Measurements from ENCODE around the gene ADGRD1.

ADGRD1 gene

DNA sequence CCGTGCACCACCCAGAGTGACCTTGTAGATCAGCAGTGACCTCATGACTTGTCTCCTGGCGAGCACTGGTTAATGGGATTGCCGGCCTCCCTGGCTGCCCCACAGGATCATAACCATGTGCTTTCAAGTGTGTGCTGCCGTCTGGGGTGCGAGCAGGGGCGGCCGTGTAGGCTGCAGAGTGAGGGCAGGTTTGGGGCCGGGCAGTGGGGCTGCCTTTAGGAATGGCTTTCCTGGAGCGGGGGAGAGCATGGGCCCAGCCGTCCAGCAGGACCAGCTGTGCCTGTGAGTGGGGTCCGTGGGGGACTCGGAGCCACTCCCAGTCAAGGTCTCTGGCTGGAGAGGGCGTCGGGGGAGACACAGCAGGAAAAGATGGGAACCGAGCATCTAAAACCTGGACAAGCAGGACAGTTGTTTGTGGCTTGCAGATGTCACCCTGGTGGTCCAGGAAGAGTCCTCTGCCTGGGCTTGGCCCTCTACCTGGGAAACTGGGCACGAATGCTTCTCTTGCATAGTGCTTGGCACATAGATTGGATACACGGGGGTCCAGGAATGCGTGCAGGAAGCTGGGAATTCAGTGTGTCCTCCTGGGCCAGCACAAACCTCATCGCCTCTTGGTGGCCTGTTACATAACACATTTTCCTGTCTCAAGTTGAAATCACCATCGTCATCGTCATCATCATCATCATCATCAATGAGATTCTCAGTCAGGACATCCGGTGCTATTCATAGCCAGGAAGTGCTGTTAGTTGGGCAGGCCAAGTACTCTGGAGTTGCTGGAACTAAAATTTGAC, 96.0 kb downstream of the ADGRD1 start:
- Histone ChIP-seq H3K4me3 (ENCODE audit: low read length) (no peak overlapping the region), H3K4me1 (ENCODE audit: control insufficient read depth, insufficient read depth, low read length) (no peaks in the 10 kb centered on the region), H3K27me3 (replicated peaks; ENCODE audit: control insufficient read depth, insufficient read depth, low read length) (peaks cover 11% of the 10 kb centered on the region), H3K36me3 (ENCODE audit: control insufficient read depth, insufficient read depth, low read length, severe bottlenecking) (no peaks in the 10 kb centered on the region), H3K9me3 (ENCODE audit: control insufficient read depth, low read length) (no peaks in the 10 kb centered on the region), H3K9ac (ENCODE audit: low read length) (no peak overlapping the region)
- no peak for DNase-seq (ENCODE audit: low read depth)

DNA sequence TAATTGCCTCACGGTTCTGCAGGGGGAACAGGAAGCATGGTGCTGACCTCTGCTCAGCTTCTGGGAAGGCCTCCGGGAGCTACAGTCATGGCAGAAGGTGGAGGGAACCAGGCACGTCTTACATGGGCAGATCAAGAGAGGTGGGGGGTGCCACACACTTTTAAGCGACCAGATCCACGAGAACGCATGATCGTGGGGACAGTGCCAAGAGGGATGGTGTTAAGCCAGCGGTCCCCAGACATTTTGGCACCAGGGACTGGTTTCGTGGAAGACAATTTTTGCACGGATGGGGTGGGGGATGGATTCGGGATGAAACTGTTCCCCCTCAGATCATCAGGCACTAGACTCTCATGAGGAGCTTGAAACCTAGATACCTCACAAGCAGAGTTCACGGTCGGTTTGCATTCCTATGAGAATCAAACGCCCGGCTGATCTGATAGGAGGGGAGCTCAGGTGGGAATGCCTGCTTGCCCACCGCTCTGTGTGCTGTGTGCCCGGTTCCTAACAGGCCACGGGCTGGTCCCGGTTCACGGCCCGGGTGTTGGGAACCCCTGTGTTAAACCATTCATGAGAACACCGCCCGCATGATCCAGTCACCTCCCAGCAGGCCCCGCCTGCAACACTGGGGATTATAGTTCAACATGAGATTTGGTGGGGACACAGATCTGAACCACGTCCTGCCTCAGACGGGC, 96.9 kb downstream of the ADGRD1 start:
- DNase-seq (ENCODE audit: low read depth), result no peak

DNA sequence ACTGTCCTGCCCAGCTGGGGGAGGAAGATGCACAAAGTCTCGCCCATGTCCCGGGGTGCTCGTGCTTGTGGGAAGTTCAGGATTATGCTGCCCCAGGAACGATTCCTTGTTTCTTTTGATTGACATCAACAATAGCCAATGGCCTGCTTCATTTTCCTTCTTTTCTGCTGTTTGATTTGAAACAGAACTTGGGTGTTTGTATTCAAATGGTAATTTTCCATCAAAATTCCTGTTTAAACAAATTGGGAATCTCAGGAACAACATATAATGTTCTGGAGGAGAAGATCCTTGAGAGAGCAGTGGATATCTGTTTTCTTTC, 97.4 kb downstream of the ADGRD1 start:
- Histone ChIP-seq H3K4me3 (ENCODE audit: low read length) (no peak overlapping the region), H3K9me3 (ENCODE audit: control insufficient read depth, low read length) (no peaks in the 10 kb centered on the region), H3K9ac (ENCODE audit: low read length) (no peak overlapping the region), H3K36me3 (ENCODE audit: control insufficient read depth, insufficient read depth, low read length, severe bottlenecking) (no peaks in the 10 kb centered on the region), H3K4me1 (ENCODE audit: control insufficient read depth, insufficient read depth, low read length) (no peaks in the 10 kb centered on the region), H3K27me3 (replicated peaks; ENCODE audit: control insufficient read depth, insufficient read depth, low read length) (peaks cover 15% of the 10 kb centered on the region)
- no peak for DNase-seq (ENCODE audit: low read depth)

More for the DNA sequence above, 96.9 kb downstream of the ADGRD1 start:
- Histone ChIP-seq H3K27me3 (replicated peaks; ENCODE audit: control insufficient read depth, insufficient read depth, low read length) (peaks cover 15% of the 10 kb centered on the region), H3K9ac (ENCODE audit: low read length) (no peak overlapping the region), H3K36me3 (ENCODE audit: control insufficient read depth, insufficient read depth, low read length, severe bottlenecking) (no peaks in the 10 kb centered on the region), H3K4me1 (ENCODE audit: control insufficient read depth, insufficient read depth, low read length) (no peaks in the 10 kb centered on the region), H3K4me3 (ENCODE audit: low read length) (no peak overlapping the region), H3K9me3 (ENCODE audit: control insufficient read depth, low read length) (no peaks in the 10 kb centered on the region)

- Histone ChIP-seq H3K4me3 (ENCODE audit: low read length) (no peak overlapping the region), H3K36me3 (ENCODE audit: control insufficient read depth, insufficient read depth, low read length, severe bottlenecking) (no peaks in the 10 kb centered on the region), H3K9ac (ENCODE audit: low read length) (no peak overlapping the region), H3K4me1 (ENCODE audit: control insufficient read depth, insufficient read depth, low read length) (no peaks in the 10 kb centered on the region), H3K9me3 (ENCODE audit: control insufficient read depth, low read length) (no peaks in the 10 kb centered on the region), H3K27me3 (replicated peaks; ENCODE audit: control insufficient read depth, insufficient read depth, low read length) (peaks cover 11% of the 10 kb centered on the region)
- DNase-seq (ENCODE audit: low read depth), result no peak
Observed at GRCh38 chr12:131052063-131052781, 98.5 kb downstream of the ADGRD1 start.

GRCh38 chr12:131052929-131053328, 99.2 kb downstream of the ADGRD1 start:
- no peak for DNase-seq (ENCODE audit: low read depth)
- H3K9ac ChIP-seq (ENCODE audit: low read length), result no peak overlapping the region
- H3K27me3 ChIP-seq (replicated peaks; ENCODE audit: control insufficient read depth, insufficient read depth, low read length), result peaks cover 7% of the 10 kb centered on the region
- H3K9me3 ChIP-seq (ENCODE audit: control insufficient read depth, low read length), result no peaks in the 10 kb centered on the region
- H3K36me3 ChIP-seq (ENCODE audit: control insufficient read depth, insufficient read depth, low read length, severe bottlenecking), result no peaks in the 10 kb centered on the region
- no peaks in the 10 kb centered on the region for H3K4me1 ChIP-seq (ENCODE audit: control insufficient read depth, insufficient read depth, low read length)
- no peak overlapping the region for H3K4me3 ChIP-seq (ENCODE audit: low read length)

GRCh38 chr12:131053567-131053966, 99.9 kb downstream of the ADGRD1 start:
- Histone ChIP-seq H3K4me3 (ENCODE audit: low read length) (no peak overlapping the region), H3K27me3 (replicated peaks; ENCODE audit: control insufficient read depth, insufficient read depth, low read length) (peaks cover 7% of the 10 kb centered on the region)

DNA sequence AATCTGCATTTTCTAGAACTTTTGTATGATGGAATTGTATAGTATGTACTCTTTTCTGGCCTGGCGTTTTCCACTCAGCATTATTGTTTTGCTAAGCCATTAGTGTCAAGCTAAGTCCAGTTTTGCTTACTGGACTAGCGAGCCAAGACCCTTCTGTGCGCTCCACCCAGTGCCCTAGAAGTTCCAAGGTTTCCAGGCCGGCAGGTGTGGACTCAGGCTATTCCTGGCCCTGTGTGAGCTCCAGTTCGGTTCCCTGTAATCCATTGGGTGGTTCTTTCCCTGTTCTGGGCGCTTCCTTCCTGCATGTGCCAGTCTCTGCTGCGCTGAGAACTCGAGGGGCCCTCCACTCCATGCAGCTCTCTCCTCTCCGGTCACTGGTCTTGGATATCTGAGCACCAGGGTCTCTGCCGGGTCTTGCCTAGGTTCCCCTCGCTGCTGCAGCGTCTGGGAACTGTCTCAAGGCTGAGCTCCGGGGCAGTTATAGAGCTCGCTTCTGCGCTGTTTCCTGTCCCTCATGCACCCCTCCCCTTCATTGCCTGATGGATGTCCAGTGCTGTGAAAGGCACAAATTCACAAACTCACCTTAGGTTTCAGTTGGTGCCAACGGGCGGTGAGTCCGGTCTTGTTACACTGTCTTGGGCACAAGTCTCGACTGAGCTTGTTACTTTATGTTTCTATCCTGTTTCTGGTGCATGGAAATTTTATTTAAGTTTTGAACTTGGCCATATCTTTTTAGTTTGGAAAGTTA, 100.8 kb downstream of the ADGRD1 start:
- H3K4me3 ChIP-seq (ENCODE audit: low read length), result no peak overlapping the region

More at GRCh38 chr12:131053567-131053966, 99.9 kb downstream of the ADGRD1 start:
- DNase-seq (ENCODE audit: low read depth), result no peak
- Histone ChIP-seq H3K36me3 (ENCODE audit: control insufficient read depth, insufficient read depth, low read length, severe bottlenecking) (no peaks in the 10 kb centered on the region), H3K9me3 (ENCODE audit: control insufficient read depth, low read length) (no peaks in the 10 kb centered on the region), H3K4me1 (ENCODE audit: control insufficient read depth, insufficient read depth, low read length) (no peaks in the 10 kb centered on the region), H3K9ac (ENCODE audit: low read length) (no peak overlapping the region)

DNA sequence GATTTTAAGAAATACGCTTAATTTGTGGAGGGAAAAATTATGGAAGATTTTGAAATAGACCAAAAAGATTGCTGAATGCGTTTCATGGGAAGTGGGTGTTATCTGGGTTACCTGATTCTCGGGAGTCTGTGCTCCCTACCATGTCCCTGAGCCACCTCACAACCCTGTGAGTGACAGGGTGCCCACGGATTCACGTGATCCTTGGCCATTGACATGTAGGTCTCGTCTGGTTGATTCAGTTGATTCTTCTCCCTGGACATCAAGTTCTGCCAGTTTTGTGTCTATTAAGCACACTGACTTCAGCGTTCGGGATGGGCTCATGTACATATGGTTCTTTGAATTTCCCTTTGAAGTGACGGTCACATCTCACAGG, 101.4 kb downstream of the ADGRD1 start:
- Histone ChIP-seq H3K27me3 (replicated peaks; ENCODE audit: control insufficient read depth, insufficient read depth, low read length) (peaks cover 9% of the 10 kb centered on the region), H3K9me3 (ENCODE audit: control insufficient read depth, low read length) (no peaks in the 10 kb centered on the region), H3K4me1 (ENCODE audit: control insufficient read depth, insufficient read depth, low read length) (no peaks in the 10 kb centered on the region), H3K36me3 (ENCODE audit: control insufficient read depth, insufficient read depth, low read length, severe bottlenecking) (no peaks in the 10 kb centered on the region), H3K9ac (ENCODE audit: low read length) (no peak overlapping the region), H3K4me3 (ENCODE audit: low read length) (no peak overlapping the region)
- DNase-seq (ENCODE audit: low read depth), result no peak

More for the DNA sequence above, 100.8 kb downstream of the ADGRD1 start:
- H3K4me1 ChIP-seq (ENCODE audit: control insufficient read depth, insufficient read depth, low read length), result no peaks in the 10 kb centered on the region
- H3K9me3 ChIP-seq (ENCODE audit: control insufficient read depth, low read length), result no peaks in the 10 kb centered on the region
- no peak for DNase-seq (ENCODE audit: low read depth)
- H3K36me3 ChIP-seq (ENCODE audit: control insufficient read depth, insufficient read depth, low read length, severe bottlenecking), result no peaks in the 10 kb centered on the region
- peaks cover 6% of the 10 kb centered on the region for H3K27me3 ChIP-seq (replicated peaks; ENCODE audit: control insufficient read depth, insufficient read depth, low read length)
- H3K9ac ChIP-seq (ENCODE audit: low read length), result no peak overlapping the region

- H3K36me3 ChIP-seq (ENCODE audit: control insufficient read depth, insufficient read depth, low read length, severe bottlenecking), result no peaks in the 10 kb centered on the region
- DNase-seq (ENCODE audit: low read depth), result no peak
Observed at GRCh38 chr12:131055596-131056233, 102.0 kb downstream of the ADGRD1 start.

GRCh38 chr12:131056626-131057025, 102.9 kb downstream of the ADGRD1 start:
- Histone ChIP-seq H3K9ac (ENCODE audit: low read length) (no peak overlapping the region), H3K4me1 (ENCODE audit: control insufficient read depth, insufficient read depth, low read length) (no peaks in the 10 kb centered on the region)
- DNase-seq (ENCODE audit: low read depth), result no peak

More at GRCh38 chr12:131055596-131056233, 102.0 kb downstream of the ADGRD1 start:
- Histone ChIP-seq H3K4me3 (ENCODE audit: low read length) (no peak overlapping the region), H3K4me1 (ENCODE audit: control insufficient read depth, insufficient read depth, low read length) (no peaks in the 10 kb centered on the region), H3K9ac (ENCODE audit: low read length) (no peak overlapping the region), H3K27me3 (replicated peaks; ENCODE audit: control insufficient read depth, insufficient read depth, low read length) (peaks cover 9% of the 10 kb centered on the region), H3K9me3 (ENCODE audit: control insufficient read depth, low read length) (no peaks in the 10 kb centered on the region)

More at GRCh38 chr12:131056626-131057025, 102.9 kb downstream of the ADGRD1 start:
- H3K27me3 ChIP-seq (replicated peaks; ENCODE audit: control insufficient read depth, insufficient read depth, low read length), result peaks cover 9% of the 10 kb centered on the region
- H3K9me3 ChIP-seq (ENCODE audit: control insufficient read depth, low read length), result no peaks in the 10 kb centered on the region
- no peaks in the 10 kb centered on the region for H3K36me3 ChIP-seq (ENCODE audit: control insufficient read depth, insufficient read depth, low read length, severe bottlenecking)
- H3K4me3 ChIP-seq (ENCODE audit: low read length), result no peak overlapping the region
